H1 (cell line): ENCODE results near the gene SPSB3. TPM values are rescaled to one million over a fixed set of nuclear protein-coding genes. Genes with fewer than 3 reads are reported as not detected.

Source experiments
- CHD2 ChIP-seq: IDR thresholded peaks from 2 replicates; pipeline ENCODE4 v1.6.1; 2012; ENCODE audit warnings: low read length, improper control_type of control experiment
- POU5F1 ChIP-seq: IDR thresholded peaks from 2 replicates; pipeline ENCODE4 v1.6.1; 2011; ENCODE audit warnings: low read depth, mild to moderate bottlenecking, low read length, moderate library complexity
- polyA plus RNA-seq, 7 experiments: library from polyadenylated mRNA; depleted of rRNA in 3 of 7; stranded (reverse) in 5 of 7; unstranded in 2 of 7; fragments of >200 nt in 5 of 7; fragments of 200-250 nt in 2 of 7; gene quantifications; 1 replicate in 5 of 7; 2 replicates in 1 of 7; 4 replicates in 1 of 7; pipeline versions ENCODE4 v1.2.1 to v1.2.3, GENCODE V29; 2011 to 2013; ENCODE audit warnings: missing spikeins in 2 of 7, mixed read lengths in 2 of 7
- total RNA-seq: library from RNA; stranded (reverse); fragmentation: NEBNext Ultra II Directional; extraction: Animal tissue kit (Norgen Biotek cat#: 25700); gene quantifications from 2 replicates; pipeline ENCODE4 v1.2.1, GENCODE V29; 2021

The SPSB3 gene
- total and polyA plus RNA-seq, 2 of the 8 experiments (the other 6 are each of a cell fraction or from before 2014, with no cell fraction given), result 22.5 to 37.8 TPM

DNA sequence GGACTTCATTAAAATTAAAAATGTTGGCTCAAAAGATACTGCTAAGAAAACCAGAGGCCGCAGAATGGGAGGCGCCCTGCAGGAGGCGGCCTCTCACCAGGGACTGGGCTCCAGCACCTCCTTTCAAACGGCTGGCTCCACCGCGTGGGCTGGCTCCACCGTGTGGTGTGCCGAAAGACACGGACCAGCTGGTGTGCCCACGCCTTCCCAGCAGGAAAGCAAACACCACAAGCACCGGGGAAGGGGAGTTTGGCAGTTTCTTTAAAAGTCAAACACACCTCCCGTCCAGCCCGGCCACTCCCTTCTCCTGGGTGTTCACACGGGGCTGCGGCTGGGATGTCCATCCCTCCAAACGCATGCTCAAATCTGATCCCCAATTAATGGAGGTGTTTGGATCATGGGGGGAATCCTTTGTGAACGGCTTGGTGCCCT is 30.4 kb upstream of the SPSB3 start (continued):
- TF ChIP-seq CHD2 (no peak), POU5F1 (no peak)
